SU-DHL-6 (cell line): ENCODE measurements around the gene ADD3.

ENCODE experiments used
- H2AFZ ChIP-seq: fragments of 200-600 bp; sonication (generic); 2 replicates; pipeline ENCODE4 v1.6.1; 2014; ENCODE audit warnings: low read depth, mild to moderate bottlenecking, moderate library complexity, mixed read lengths, antibody characterized with exemption, low read length; ENCODE audit not compliant: severe bottlenecking
- H3F3A ChIP-seq: fragments of 200-600 bp; shearing (Covaris generic); 2 replicates; pipeline ENCODE4 v1.6.0; 2016; ENCODE audit warnings: antibody characterized with exemption, mild to moderate bottlenecking; ENCODE audit not compliant: insufficient read depth
- H3K27ac ChIP-seq: fragments of 200-600 bp; sonication (generic); 2 replicates; pipeline ENCODE4 v1.5.1; 2016; ENCODE audit warnings: low read depth, mild to moderate bottlenecking, low read length, moderate library complexity, mixed read lengths
- H3K27me3 ChIP-seq: fragments of 200-600 bp; sonication (generic), shearing (Covaris generic); 2 replicates; pipeline ENCODE4 v1.6.0; 2014; ENCODE audit warnings: mild to moderate bottlenecking, low read length
- H3K36me3 ChIP-seq: fragments of 200-600 bp; sonication (generic); 2 replicates; pipeline ENCODE4 v1.6.1; 2014; ENCODE audit warnings: mild to moderate bottlenecking, low read length, mixed read lengths
- H3K4me2 ChIP-seq: fragments of 300-600, 200-600 bp; shearing (Covaris generic), sonication (generic); 2 replicates; pipeline ENCODE4 v1.6.0; 2014; ENCODE audit warnings: low read length, low read depth, mild to moderate bottlenecking; ENCODE audit not compliant: poor library complexity, severe bottlenecking
- H3K4me3 ChIP-seq: fragments of 200-600 bp; sonication (generic); 2 replicates; pipeline ENCODE4 v1.5.1; 2014; ENCODE audit warnings: antibody characterized with exemption, low read length, mild to moderate bottlenecking, mixed read lengths; ENCODE audit not compliant: insufficient read depth, poor library complexity, severe bottlenecking
- H3K79me2 ChIP-seq: fragments of 200-600 bp; sonication (generic); 2 replicates; pipeline ENCODE4 v1.6.1; 2014; ENCODE audit warnings: mild to moderate bottlenecking, low read length, moderate library complexity; ENCODE audit not compliant: insufficient read depth
- H3K9ac ChIP-seq: fragments of 200-600 bp; sonication (generic); 2 replicates; pipeline ENCODE4 v1.7.0; 2014; ENCODE audit warnings: mild to moderate bottlenecking, low read length
- H3K9me2 ChIP-seq: fragments of 200-600 bp; sonication (generic); replicated peaks from 2 replicates; pipeline ENCODE4 v1.6.1; 2014; ENCODE audit warnings: low read length; ENCODE audit not compliant: insufficient read depth
- H3K9me3 ChIP-seq: fragments of 200-600 bp; sonication (generic); 2 replicates; pipeline ENCODE4 v1.6.1; 2014; ENCODE audit warnings: low read length, mixed read lengths; ENCODE audit not compliant: insufficient read depth
- H4K20me1 ChIP-seq: fragments of 200-600 bp; sonication (generic); 2 replicates; pipeline ENCODE4 v1.6.1; 2014; ENCODE audit warnings: low read depth, mild to moderate bottlenecking, antibody characterized with exemption, low read length, moderate library complexity, mixed read lengths
- CTCF ChIP-seq: fragments of 200-600 bp; sonication (generic); IDR thresholded peaks from one replicate; pipeline ENCODE4 v1.5.1; 2017; ENCODE audit warnings: antibody characterized with exemption, mild to moderate bottlenecking, low read length, moderate library complexity; ENCODE audit not compliant: insufficient read depth, poor library complexity, severe bottlenecking
- EZH2phosphoT487 ChIP-seq: fragments of 200-600 bp; sonication (generic), shearing (Covaris generic); conservative IDR thresholded peaks from 2 replicates; pipeline ENCODE4 v1.6.1; 2018; ENCODE audit warnings: mild to moderate bottlenecking, antibody characterized with exemption, low read length, moderate library complexity, mixed read lengths

ADD3 gene

DNA sequence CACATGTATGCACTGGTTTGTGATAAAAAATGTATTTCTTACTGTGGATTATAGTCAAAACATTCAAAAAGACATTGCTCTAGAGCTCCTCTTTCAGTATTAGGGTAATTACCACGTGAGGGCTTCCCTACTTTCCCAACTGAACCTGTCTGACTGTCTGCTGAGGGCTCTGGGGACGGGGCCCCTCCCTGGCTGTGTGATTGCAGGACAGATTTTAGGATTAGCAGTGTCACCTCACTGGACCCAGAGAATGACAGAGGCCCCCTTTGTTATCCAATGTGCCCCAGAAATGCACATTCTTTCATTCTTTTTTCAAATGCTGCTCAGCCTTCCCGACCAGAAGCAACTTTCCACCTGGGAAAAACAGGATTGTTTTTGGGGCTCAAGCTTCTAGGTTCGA, 156.1 kb downstream of the ADD3 start:
- no peak overlapping the region for H3K27ac ChIP-seq
- no peak overlapping the region for H3K4me2 ChIP-seq
- no peaks in the 10 kb centered on the region for H3F3A ChIP-seq
- H3K4me3 ChIP-seq: no peak overlapping the region
- no peak overlapping the region for H2AFZ ChIP-seq
- H3K36me3 ChIP-seq: no peaks in the 10 kb centered on the region
- no peaks in the 10 kb centered on the region for H3K9me3 ChIP-seq
- H4K20me1 ChIP-seq: no peaks in the 10 kb centered on the region
- H3K79me2 ChIP-seq: no peaks in the 10 kb centered on the region
- H3K9me2 ChIP-seq: no peaks in the 10 kb centered on the region
- TF ChIP-seq EZH2phosphoT487 (no peak), CTCF (no peak)
- no peak overlapping the region for H3K9ac ChIP-seq
- no peaks in the 10 kb centered on the region for H3K27me3 ChIP-seq

GRCh38 chr10:110165239-110165638, 157.5 kb downstream of the ADD3 start:
- Histone ChIP-seq H3K9me2 (no peaks in the 10 kb centered on the region), H3K27ac (no peak overlapping the region), H3F3A (no peaks in the 10 kb centered on the region), H3K79me2 (no peaks in the 10 kb centered on the region), H3K9ac (no peak overlapping the region), H3K4me3 (no peak overlapping the region), H3K4me2 (no peak overlapping the region), H3K36me3 (no peaks in the 10 kb centered on the region), H3K9me3 (no peaks in the 10 kb centered on the region), H2AFZ (no peak overlapping the region), H3K27me3 (no peaks in the 10 kb centered on the region), H4K20me1 (no peaks in the 10 kb centered on the region)
- TF ChIP-seq CTCF (no peak), EZH2phosphoT487 (no peak)

DNA sequence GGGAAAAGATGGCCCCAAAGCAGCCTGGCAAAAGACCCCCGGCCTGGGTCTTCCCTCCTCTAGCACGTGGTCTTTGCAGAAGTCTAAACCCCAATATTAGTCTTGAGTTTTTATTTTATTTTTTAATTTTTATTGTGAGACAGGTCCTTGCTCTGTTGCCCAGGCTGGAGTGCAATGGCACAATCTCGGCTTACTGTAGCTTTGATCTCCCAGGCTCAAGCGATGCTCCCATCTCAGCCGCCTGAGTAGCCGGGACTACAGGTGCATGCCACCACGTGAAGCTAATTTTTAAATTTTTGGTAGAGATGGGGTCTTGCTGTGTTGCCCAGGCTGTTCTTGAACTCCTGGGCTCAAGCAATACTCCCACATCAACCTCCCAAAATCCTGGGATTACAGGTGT, 159.4 kb downstream of the ADD3 start:
- no peaks in the 10 kb centered on the region for H3F3A ChIP-seq
- no peaks in the 10 kb centered on the region for H3K36me3 ChIP-seq
- H3K79me2 ChIP-seq: no peaks in the 10 kb centered on the region
- no peaks in the 10 kb centered on the region for H3K9me3 ChIP-seq
- no peak overlapping the region for H3K9ac ChIP-seq
- H4K20me1 ChIP-seq: no peaks in the 10 kb centered on the region
- H3K9me2 ChIP-seq: no peaks in the 10 kb centered on the region
- H3K4me2 ChIP-seq: no peak overlapping the region
- no peaks in the 10 kb centered on the region for H3K27me3 ChIP-seq
- no peak overlapping the region for H3K4me3 ChIP-seq
- TF ChIP-seq CTCF (no peak), EZH2phosphoT487 (no peak)
- no peak overlapping the region for H3K27ac ChIP-seq
- no peak overlapping the region for H2AFZ ChIP-seq
